ENCODE measurements around the gene ARPC1A. TPM values are rescaled to one million over a fixed set of nuclear protein-coding genes. Genes with fewer than 3 reads are reported as not detected.

The ARPC1A gene
- total and polyA plus RNA-seq, 3 experiments from 2014 or later: 74.7 to 86.6 (median 86.5) TPM

GRCh38 chr7:99293167-99293566 is 32.5 kb upstream of the ARPC1A start:
- Histone ChIP-seq H3K4me3 (ENCODE audit: low read length) (no peak overlapping the region), H3K27me3 (ENCODE audit: insufficient read depth, low read length, poor library complexity, severe bottlenecking) (no peaks in the 10 kb centered on the region), H3K9me3 (ENCODE audit: low read length) (no peaks in the 10 kb centered on the region), H3K36me3 (ENCODE audit: insufficient read depth, low read length) (no peaks in the 10 kb centered on the region), H3K27ac (ENCODE audit: low read depth, low read length) (no peak overlapping the region), H3K4me1 (ENCODE audit: insufficient read depth, low read length) (no peaks in the 10 kb centered on the region)
- POLR2A ChIA-PET: no interaction called here
- no peaks in the 10 kb centered on the region for H3K9me3 Mint-ChIP-seq
- CTCF ChIA-PET: no interaction called here
- no peaks in the 10 kb centered on the region for H3K36me3 Mint-ChIP-seq
- no peak for DNase-seq
- no peaks in the 10 kb centered on the region for H3K4me1 Mint-ChIP-seq
- H3K27me3 Mint-ChIP-seq: no peaks in the 10 kb centered on the region
- H3K27ac Mint-ChIP-seq: no peak overlapping the region
- no peak overlapping the region for H3K4me3 Mint-ChIP-seq

- Mint-ChIP-seq H3K27ac (no peak overlapping the region), H3K36me3 (no peaks in the 10 kb centered on the region), H3K9me3 (no peaks in the 10 kb centered on the region), H3K4me1 (no peaks in the 10 kb centered on the region), H3K4me3 (no peak overlapping the region), H3K27me3 (no peaks in the 10 kb centered on the region)
- ChIA-PET POLR2A (no interaction called here), CTCF (interaction anchor here (1.1 kb wide), 1 partner anchor 17 kb away, joined by 3 read pairs; no protein-coding TSS in a partner anchor)
- Histone ChIP-seq H3K36me3 (ENCODE audit: insufficient read depth, low read length) (no peaks in the 10 kb centered on the region), H3K4me1 (ENCODE audit: insufficient read depth, low read length) (no peaks in the 10 kb centered on the region), H3K27me3 (ENCODE audit: insufficient read depth, low read length, poor library complexity, severe bottlenecking) (no peaks in the 10 kb centered on the region), H3K27ac (ENCODE audit: low read depth, low read length) (no peak overlapping the region), H3K4me3 (ENCODE audit: low read length) (no peak overlapping the region), H3K9me3 (ENCODE audit: low read length) (no peaks in the 10 kb centered on the region)
- no peak for DNase-seq
These were observed 32.0 kb upstream of the ARPC1A start for GRCh38 chr7:99293650-99294049.

- Histone ChIP-seq H3K36me3 (ENCODE audit: insufficient read depth, low read length) (no peaks in the 10 kb centered on the region), H3K9me3 (ENCODE audit: low read length) (no peaks in the 10 kb centered on the region), H3K4me3 (ENCODE audit: low read length) (no peak overlapping the region), H3K4me1 (ENCODE audit: insufficient read depth, low read length) (no peaks in the 10 kb centered on the region), H3K27ac (ENCODE audit: low read depth, low read length) (no peak overlapping the region), H3K27me3 (ENCODE audit: insufficient read depth, low read length, poor library complexity, severe bottlenecking) (no peaks in the 10 kb centered on the region)
- ChIA-PET CTCF (no interaction called here), POLR2A (interaction anchor here (0.6 kb wide), 1 partner anchor 23 kb away, joined by 4 read pairs; no protein-coding TSS in a partner anchor)
- no peaks in the 10 kb centered on the region for H3K27me3 Mint-ChIP-seq
- H3K27ac Mint-ChIP-seq: peak overlapping the region in 1 of 8 donors; percentile 27
- H3K9me3 Mint-ChIP-seq: no peaks in the 10 kb centered on the region
- DNase-seq: no peak
- H3K4me3 Mint-ChIP-seq: no peak overlapping the region
- H3K4me1 Mint-ChIP-seq: no peaks in the 10 kb centered on the region
- no peaks in the 10 kb centered on the region for H3K36me3 Mint-ChIP-seq
These were observed 29.2 kb upstream of the ARPC1A start for GRCh38 chr7:99296471-99296870.

GRCh38 chr7:99301496-99301895 is 24.2 kb upstream of the ARPC1A start:
- POLR2A ChIA-PET: interaction anchor here (0.5 kb wide), 1 partner anchor 416 kb away, joined by 4 read pairs; no protein-coding TSS in a partner anchor

GRCh38 chr7:99305473-99306260 is 20.0 kb upstream of the ARPC1A start:
- Mint-ChIP-seq H3K27ac (no peak overlapping the region), H3K27me3 (peaks cover 6 to 11% of the 10 kb centered on the region in 2 donors), H3K36me3 (peaks cover 0 to 4% (median 0%) of the 10 kb centered on the region in 3 donors), H3K9me3 (peaks cover 0 to 4% (median 0%) of the 10 kb centered on the region in 5 donors), H3K4me3 (no peak overlapping the region), H3K4me1 (no peaks in the 10 kb centered on the region)
- CTCF ChIA-PET: interaction anchor here (0.7 to 1.1 kb wide), 4 partner anchors 8 to 1769 kb away, joined by 3 read pairs; no protein-coding TSS in a partner anchor
- Histone ChIP-seq H3K27ac (ENCODE audit: low read depth, low read length) (no peak overlapping the region), H3K4me3 (ENCODE audit: low read length) (no peak overlapping the region), H3K9me3 (ENCODE audit: low read length) (no peaks in the 10 kb centered on the region), H3K4me1 (ENCODE audit: insufficient read depth, low read length) (no peaks in the 10 kb centered on the region), H3K27me3 (ENCODE audit: insufficient read depth, low read length, poor library complexity, severe bottlenecking) (no peaks in the 10 kb centered on the region), H3K36me3 (ENCODE audit: insufficient read depth, low read length) (no peaks in the 10 kb centered on the region)
- no peak for DNase-seq
- POLR2A ChIA-PET: no interaction called here

More at GRCh38 chr7:99301496-99301895, 24.2 kb upstream of the ARPC1A start:
- Histone ChIP-seq H3K27me3 (ENCODE audit: insufficient read depth, low read length, poor library complexity, severe bottlenecking) (no peaks in the 10 kb centered on the region), H3K9me3 (ENCODE audit: low read length) (no peaks in the 10 kb centered on the region), H3K36me3 (ENCODE audit: insufficient read depth, low read length) (no peaks in the 10 kb centered on the region), H3K4me3 (ENCODE audit: low read length) (no peak overlapping the region), H3K4me1 (ENCODE audit: insufficient read depth, low read length) (no peaks in the 10 kb centered on the region), H3K27ac (ENCODE audit: low read depth, low read length) (no peak overlapping the region)
- no peak overlapping the region for H3K27ac Mint-ChIP-seq
- peaks cover 0 to 3% of the 10 kb centered on the region in 2 donors for H3K27me3 Mint-ChIP-seq
- CTCF ChIA-PET: no interaction called here
- DNase-seq: no peak
- H3K4me3 Mint-ChIP-seq: no peak overlapping the region
- no peaks in the 10 kb centered on the region for H3K4me1 Mint-ChIP-seq
- no peaks in the 10 kb centered on the region for H3K9me3 Mint-ChIP-seq
- no peaks in the 10 kb centered on the region for H3K36me3 Mint-ChIP-seq

- CTCF ChIA-PET: no interaction called here
- no peak overlapping the region for H3K27ac Mint-ChIP-seq
- no peak for DNase-seq
- Histone ChIP-seq H3K9me3 (ENCODE audit: low read length) (no peaks in the 10 kb centered on the region), H3K4me1 (ENCODE audit: insufficient read depth, low read length) (no peaks in the 10 kb centered on the region), H3K27me3 (ENCODE audit: insufficient read depth, low read length, poor library complexity, severe bottlenecking) (no peaks in the 10 kb centered on the region), H3K27ac (ENCODE audit: low read depth, low read length) (no peak overlapping the region), H3K36me3 (ENCODE audit: insufficient read depth, low read length) (no peaks in the 10 kb centered on the region), H3K4me3 (ENCODE audit: low read length) (no peak overlapping the region)
- H3K9me3 Mint-ChIP-seq: peaks cover 0 to 4% (median 0%) of the 10 kb centered on the region in 5 donors
- H3K36me3 Mint-ChIP-seq: peaks cover 0 to 4% (median 0%) of the 10 kb centered on the region in 3 donors
- peaks cover 11 to 24% of the 10 kb centered on the region in 2 donors for H3K27me3 Mint-ChIP-seq
- POLR2A ChIA-PET: no interaction called here
- peaks cover 1 to 5% (median 4%) of the 10 kb centered on the region in 3 donors for H3K4me1 Mint-ChIP-seq
- H3K4me3 Mint-ChIP-seq: no peak overlapping the region
These were observed 17.1 kb upstream of the ARPC1A start for GRCh38 chr7:99308461-99309074.

- Histone ChIP-seq H3K27ac (ENCODE audit: low read depth, low read length) (no peak overlapping the region), H3K4me1 (ENCODE audit: insufficient read depth, low read length) (no peaks in the 10 kb centered on the region), H3K9me3 (ENCODE audit: low read length) (no peaks in the 10 kb centered on the region), H3K4me3 (ENCODE audit: low read length) (no peak overlapping the region), H3K27me3 (ENCODE audit: insufficient read depth, low read length, poor library complexity, severe bottlenecking) (no peaks in the 10 kb centered on the region), H3K36me3 (ENCODE audit: insufficient read depth, low read length) (no peaks in the 10 kb centered on the region)
- ChIA-PET CTCF (interaction anchor here (1.0 kb wide), 1 partner anchor 18 kb away, joined by 3 read pairs; no protein-coding TSS in a partner anchor), POLR2A (no interaction called here)
- DNase-seq: no peak
- Mint-ChIP-seq H3K36me3 (peaks cover 0 to 4% (median 0%) of the 10 kb centered on the region in 3 donors), H3K4me3 (no peak overlapping the region), H3K27ac (no peak overlapping the region), H3K9me3 (peaks cover 0 to 4% (median 0%) of the 10 kb centered on the region in 5 donors), H3K4me1 (peaks cover 1 to 5% (median 4%) of the 10 kb centered on the region in 3 donors), H3K27me3 (peaks cover 11 to 24% of the 10 kb centered on the region in 2 donors)
These were observed 16.6 kb upstream of the ARPC1A start for GRCh38 chr7:99309111-99309510.

GRCh38 chr7:99310004-99310403 is 15.7 kb upstream of the ARPC1A start:
- Histone ChIP-seq H3K9me3 (ENCODE audit: low read length) (no peaks in the 10 kb centered on the region), H3K4me1 (ENCODE audit: insufficient read depth, low read length) (no peaks in the 10 kb centered on the region), H3K4me3 (ENCODE audit: low read length) (no peak overlapping the region), H3K27ac (ENCODE audit: low read depth, low read length) (no peak overlapping the region), H3K36me3 (ENCODE audit: insufficient read depth, low read length) (no peaks in the 10 kb centered on the region), H3K27me3 (ENCODE audit: insufficient read depth, low read length, poor library complexity, severe bottlenecking) (no peaks in the 10 kb centered on the region)
- no peak for DNase-seq
- no peak overlapping the region for H3K27ac Mint-ChIP-seq
- peaks cover 0 to 4% (median 0%) of the 10 kb centered on the region in 3 donors for H3K36me3 Mint-ChIP-seq
- peaks cover 8 to 29% of the 10 kb centered on the region in 2 donors for H3K27me3 Mint-ChIP-seq
- POLR2A ChIA-PET: no interaction called here
- CTCF ChIA-PET: interaction anchor here (0.7 to 1.4 kb wide), 3 partner anchors 11 to 17 kb away, joined by 3 read pairs; no protein-coding TSS in a partner anchor
- H3K9me3 Mint-ChIP-seq: peaks cover 0 to 4% (median 0%) of the 10 kb centered on the region in 5 donors
- H3K4me3 Mint-ChIP-seq: no peak overlapping the region
- H3K4me1 Mint-ChIP-seq: peaks cover 1 to 10% (median 10%) of the 10 kb centered on the region in 3 donors
